HepG2 (cell line): ENCODE data around the gene MRPL27. TPM values are rescaled to one million over a fixed set of nuclear protein-coding genes. Genes with fewer than 3 reads are reported as not detected.

Source experiments
- ATAC-seq: fragments of 200-7000 bp; cut with Tn5 transposase; 3 replicates; pipeline ENCODE4 v1.9.1; 2020; ENCODE audit warnings: mild to moderate bottlenecking, moderate library complexity
- BruUV-seq: library from RNA; stranded (reverse); fragments of 400-500 nt; replicated peaks from 2 replicates; lab custom pipeline; 2021; lab: Mats Ljungman, UMichigan
- CTCF ChIA-PET: fragments of 300-600 bp; formaldehyde crosslinking; extraction: SDS; loops from one replicate; lab custom pipeline; 2021; ENCODE audit warnings: low total read pairs, inconsistent platforms, low intra/inter-chr PET ratio; lab: Yijun Ruan, JAX
- POLR2A ChIA-PET: fragments of 350-600 bp; sonication (Branson Sonifier 250); formaldehyde crosslinking; loops from one replicate; lab custom pipeline; 2020; ENCODE audit warnings: antibody characterized with exemption, inconsistent platforms; lab: Yijun Ruan, JAX
- DNase-seq: peaks from one replicate; pipeline ENCODE4 v3.0.0-alpha.2; 2015; ENCODE audit warnings: low spot score
- FAIRE-seq: peaks from 3 replicates; lab custom pipeline; 2011; peaks lifted over from hg19 to GRCh38; lab: Jason Lieb, UNC
- H2AFZ ChIP-seq: one replicate; pipeline ENCODE4 v1.6.1; 2011; ENCODE audit warnings: low read length, inconsistent platforms
- H3K27ac ChIP-seq: fragments of 300-600 bp; 3 replicates; pipeline ENCODE4 v1.8.0; 2011; ENCODE audit warnings: mixed run types, mild to moderate bottlenecking, mixed read lengths, low read length, inconsistent platforms; ENCODE audit not compliant: insufficient read depth; ENCODE audit errors: extremely low read length
- H3K27me3 ChIP-seq, 2 experiments: fragments of 200-600 bp in 1 of 2; 2 replicates in 1 of 2; 3 replicates in 1 of 2; pipeline versions ENCODE4 v1.6.0 to v1.8.0; 2011; ENCODE audit warnings: low read length in 2 of 2, mild to moderate bottlenecking in 2 of 2, moderate library complexity in 2 of 2, inconsistent platforms in 1 of 2; ENCODE audit not compliant: insufficient read depth in 2 of 2, control insufficient read depth in 1 of 2
- H3K36me3 ChIP-seq, 2 experiments: fragments of 200-600 bp in 1 of 2; replicated peaks in 1 of 2; 2 replicates in 1 of 2; 3 replicates in 1 of 2; pipeline versions ENCODE4 v1.5.1 to v1.8.0; 2011; ENCODE audit warnings: low read length in 2 of 2, inconsistent platforms in 1 of 2; ENCODE audit not compliant: insufficient read depth in 2 of 2, control insufficient read depth in 1 of 2
- H3K4me1 ChIP-seq: 2 replicates; pipeline ENCODE4 v1.5.1; 2012; ENCODE audit warnings: low read length, inconsistent platforms; ENCODE audit not compliant: insufficient read depth
- H3K4me2 ChIP-seq: 2 replicates; pipeline ENCODE4 v1.6.0; 2011; ENCODE audit warnings: low read depth, low read length, inconsistent platforms
- H3K4me3 ChIP-seq, 3 experiments: fragments of 200-600 bp in 1 of 3; sonication (generic), shearing (Covaris generic) in 1 of 3; replicated peaks in 1 of 3; 2 replicates each; pipeline ENCODE4 v1.5.1; 2011 to 2016; ENCODE audit warnings: low read length in 3 of 3, inconsistent platforms in 2 of 3, low read depth in 2 of 3, mild to moderate bottlenecking in 2 of 3, control low read depth in 1 of 3, mixed read lengths in 1 of 3; ENCODE audit not compliant: insufficient read depth in 1 of 3
- H3K79me2 ChIP-seq: one replicate; pipeline ENCODE4 v1.6.1; 2011; ENCODE audit warnings: low read length, inconsistent platforms; ENCODE audit not compliant: insufficient read depth
- H3K9ac ChIP-seq: 2 replicates; pipeline ENCODE4 v1.6.0; 2011; ENCODE audit warnings: mild to moderate bottlenecking, low read depth, low read length, inconsistent platforms; ENCODE audit not compliant: insufficient read depth
- H3K9me3 ChIP-seq: 2 replicates; pipeline ENCODE4 v1.5.1; 2012; ENCODE audit warnings: mild to moderate bottlenecking, low read length
- H4K20me1 ChIP-seq: 2 replicates; pipeline ENCODE4 v1.6.0; 2011; ENCODE audit warnings: inconsistent platforms, mild to moderate bottlenecking, low read length, moderate library complexity; ENCODE audit not compliant: insufficient read depth
- AGO2 ChIP-seq: fragments of 200-400 bp; formaldehyde crosslinking; optimal IDR thresholded peaks from 2 replicates; pipeline ENCODE3; 2017; ENCODE audit warnings: mild to moderate bottlenecking, low read depth, low read length, moderate library complexity
- BRD4 ChIP-seq: sonication (generic); formaldehyde crosslinking; IDR thresholded peaks from 2 replicates; pipeline ENCODE4 v1.4.0; 2020; ENCODE audit warnings: missing genetic modification reagents
- FOSL1 ChIP-seq: sonication (generic); formaldehyde crosslinking; IDR thresholded peaks from 2 replicates; pipeline ENCODE4 v1.9.0; 2021; ENCODE audit warnings: missing genetic modification reagents, borderline replicate concordance
- MNT ChIP-seq: fragments of 450-650 bp; IDR thresholded peaks from 2 replicates; pipeline ENCODE4 v1.6.1; 2016
- NFE2L1 ChIP-seq: sonication (generic); formaldehyde crosslinking; IDR thresholded peaks from 2 replicates; pipeline ENCODE4 v1.4.0; 2020; ENCODE audit warnings: missing genetic modification reagents, mild to moderate bottlenecking, borderline replicate concordance
- RBAK ChIP-seq: sonication (generic); formaldehyde crosslinking; IDR thresholded peaks from 2 replicates; pipeline ENCODE4 v1.5.1; 2020; ENCODE audit warnings: mild to moderate bottlenecking, missing genetic modification reagents
- RBM22 ChIP-seq: fragments of 200-400 bp; formaldehyde crosslinking; optimal IDR thresholded peaks from 2 replicates; pipeline ENCODE3; 2017; ENCODE audit warnings: mild to moderate bottlenecking, low read length, moderate library complexity
- RFXAP ChIP-seq: sonication (generic); formaldehyde crosslinking; IDR thresholded peaks from 2 replicates; pipeline ENCODE4 v1.4.0; 2020; ENCODE audit warnings: missing genetic modification reagents, borderline replicate concordance
- RXRB ChIP-seq: IDR thresholded peaks from 2 replicates; pipeline ENCODE4 v1.6.1; 2016; ENCODE audit warnings: borderline replicate concordance, missing genetic modification reagents, missing compliant biosample characterization
- UBTF ChIP-seq: sonication (generic); formaldehyde crosslinking; IDR thresholded peaks from 2 replicates; pipeline ENCODE4 v1.4.0; 2020; ENCODE audit warnings: mild to moderate bottlenecking, missing genetic modification reagents
- ZC3H4 ChIP-seq: sonication (generic); formaldehyde crosslinking; IDR thresholded peaks from 2 replicates; pipeline ENCODE4 v1.4.0; 2020; ENCODE audit warnings: missing genetic modification reagents, borderline replicate concordance
- WGBS: methylation state at CpG from one replicate; pipeline ENCODE4 v1.1.6; 2017; ENCODE audit warnings: low lambda C conversion rate; 5-methylcytosine and 5-hydroxymethylcytosine counted together
- in situ Hi-C: cut with HindIII; loops from 2 replicates; pipeline ENCODE4 v1.10.0; 2017; ENCODE audit warnings: low pct_unique_long_range_greater_than_20kb; ENCODE audit not compliant: extremely low pct_ligation_motif_present
- intact Hi-C: fragments of 100-400 bp; cut with micrococcal nuclease; formaldehyde crosslinking; loops from one replicate; pipeline ENCODE4 v1.10.0; 2022; ENCODE audit not compliant: unreplicated experiment
- polyA plus RNA-seq, 8 experiments: library from polyadenylated mRNA; depleted of rRNA in 3 of 8; stranded (reverse) in 7 of 8; unstranded in 1 of 8; fragments of >200 nt; fragmentation: Illumina TruSeq in 4 of 8; extraction: Trizol in 4 of 8; gene quantifications; 2 replicates each; pipeline versions ENCODE4 v1.2.1 to v1.2.3, GENCODE V29; 2011 to 2016; ENCODE audit warnings: low read depth in 4 of 8, missing spikeins in 1 of 8, mixed read lengths in 1 of 8; ENCODE audit not compliant: insufficient read depth in 1 of 8
- total RNA-seq, 5 experiments: library from RNA; depleted of rRNA; stranded (reverse); fragments of >200 nt; fragmentation: Illumina TruSeq; extraction: Trizol; gene quantifications; 2 replicates each; pipeline ENCODE4 v1.2.3, GENCODE V29; 2016; ENCODE audit warnings: low read depth in 1 of 5

The MRPL27 gene
- total and polyA plus RNA-seq, 2 of the 13 experiments (the other 11 are each of a cell fraction or from before 2014, with no cell fraction given) = 137 to 217 TPM

GRCh38 chr17:50354776-50355175 is 18.2 kb downstream of the MRPL27 start:
- H4K20me1 ChIP-seq = no peaks in the 10 kb centered on the region
- DNase-seq = no peak
- H3K9me3 ChIP-seq = no peaks in the 10 kb centered on the region
- TF ChIP-seq RXRB (CRISPR knock-in tag) (no peak), RBAK (CRISPR knock-in tag) (no peak), AGO2 (peak; percentile 33), ZC3H4 (no peak), FOSL1 (CRISPR knock-in tag) (no peak), UBTF (no peak)
- ChIA-PET CTCF (no interaction called here), POLR2A (no interaction called here)
- BruUV-seq = no TSS peak
- H3K9ac ChIP-seq = no peak overlapping the region
- no peaks in the 10 kb centered on the region for H3K27me3 ChIP-seq
- H3K4me2 ChIP-seq = no peak overlapping the region
- intact Hi-C loops = no loop called here
- peaks cover 14% of the 10 kb centered on the region for H3K4me1 ChIP-seq
- no peak overlapping the region for H2AFZ ChIP-seq
- ATAC-seq = no peak
- H3K79me2 ChIP-seq = no peaks in the 10 kb centered on the region
- no peak for FAIRE-seq
- H3K27ac ChIP-seq = no peak overlapping the region
- in situ Hi-C loops = no loop called here
- WGBS = 98% methylated on average over 13 of the region's 13 CpGs
- H3K4me3 ChIP-seq = no peak overlapping the region
- peaks cover 33 to 56% of the 10 kb centered on the region in 2 experiments for H3K36me3 ChIP-seq

- H3K27me3 ChIP-seq = no peaks in the 10 kb centered on the region
- TF ChIP-seq RFXAP = no peak
- TF ChIP-seq NFE2L1 (CRISPR knock-in tag) = no peak
- peak; percentile 5 for TF ChIP-seq AGO2
- TF ChIP-seq MNT = no peak
- no peak for TF ChIP-seq RBM22
- no peak for TF ChIP-seq BRD4 (CRISPR knock-in tag)
- TF ChIP-seq, all 625 proteins: peak for 1
- Histone ChIP-seq H3K4me1 (peaks cover 8% of the 10 kb centered on the region), H3K79me2 (no peaks in the 10 kb centered on the region), H3K4me3 (no peak overlapping the region), H3K4me2 (no peak overlapping the region), H3K9ac (no peak overlapping the region), H4K20me1 (no peaks in the 10 kb centered on the region), H3K36me3 (peaks cover 33 to 55% of the 10 kb centered on the region in 2 experiments), H3K9me3 (no peaks in the 10 kb centered on the region), H2AFZ (no peak overlapping the region), H3K27ac (no peak overlapping the region)
- no peak for DNase-seq
- intact Hi-C loops = no loop called here
- BruUV-seq = no TSS peak
- in situ Hi-C loops = no loop called here
- ATAC-seq = no peak
- POLR2A ChIA-PET = no interaction called here
- 96% methylated on average over 15 of the region's 15 CpGs for WGBS
- no peak for FAIRE-seq
- CTCF ChIA-PET = no interaction called here
Measured at GRCh38 chr17:50354198-50354597, 18.8 kb downstream of the MRPL27 start.
